ENCODE data around the gene RAB17. TPM values are rescaled to one million over a fixed set of nuclear protein-coding genes. Genes with fewer than 3 reads are reported as not detected.

The RAB17 gene
- total RNA-seq, 1 experiment from 2014 or later, result 41.8 TPM

- no peak overlapping the region for H3K4me2 ChIP-seq (ENCODE audit: low read length)
- no peaks in the 10 kb centered on the region for H3K27me3 ChIP-seq (ENCODE audit: insufficient read depth, low read length)
- no peak for TF ChIP-seq SP1 (IDR thresholded peaks at IDR 0.05; ENCODE audit: low read depth)
- TF ChIP-seq POLR2AphosphoS5 (IDR thresholded peaks at IDR 0.05; ENCODE audit: low read depth, low read length), result no peak
- H3K9me3 ChIP-seq (ENCODE audit: control insufficient read depth in 1 of 2, insufficient read depth in 1 of 2, low read depth in 1 of 2, low read length in 2 of 2), result no peaks in the 10 kb centered on the region
- RAD21 ChIA-PET (ENCODE audit: low non-redundant PET in 1 of 2, low total read pairs in 2 of 2, uncharacterized antibody in 2 of 2, unreplicated experiment in 2 of 2), result no interaction called here
- intact Hi-C loops (cut with micrococcal nuclease), result no loop called here
- H3K4me1 ChIP-seq (ENCODE audit: control insufficient read depth in 1 of 2, insufficient read depth in 2 of 2, low read length in 2 of 2), result no peaks in the 10 kb centered on the region
- DNase-seq (ENCODE audit: low read depth, low spot score), result no peak
- no peaks in the 10 kb centered on the region for H4K20me1 ChIP-seq (ENCODE audit: insufficient read depth)
- no peak overlapping the region; the same call in 1 of the 2 replicates for H3K27ac ChIP-seq (ENCODE audit: low read depth, low read length)
- peaks cover 2 to 6% of the 10 kb centered on the region in 2 experiments; a peak in 3 of 4 replicates for H3K36me3 ChIP-seq (ENCODE audit: control insufficient read depth in 1 of 2, insufficient read depth in 2 of 2, low read length in 2 of 2)
- no TSS peak for BruUV-seq (replicated peaks)
- no peak overlapping the region for H3K9ac ChIP-seq (ENCODE audit: low read length)
- no peak overlapping the region for H3K4me3 ChIP-seq (replicated peaks in 1 of 2; ENCODE audit: low read depth in 1 of 2, low read length in 2 of 2)
- CTCF ChIA-PET, result no interaction called here
- H3K79me2 ChIP-seq (ENCODE audit: insufficient read depth, low read length), result no peaks in the 10 kb centered on the region
- POLR2A ChIA-PET, result no interaction called here
- H2AFZ ChIP-seq (ENCODE audit: low read depth, low read length, poor library complexity, severe bottlenecking), result no peak overlapping the region
- H3K9me2 ChIP-seq (ENCODE audit: insufficient read depth), result no peaks in the 10 kb centered on the region
- ATAC-seq, result peak; percentile 19; the same call in 1 of the 2 replicates
Observed at GRCh38 chr2:237540823-237541222, 49.7 kb downstream of the RAB17 start.

GRCh38 chr2:237540223-237540775 is 50.2 kb downstream of the RAB17 start:
- DNase-seq (ENCODE audit: low read depth, low spot score) (no peak), ATAC-seq (no peak)
- ChIA-PET POLR2A (no interaction called here), RAD21 (ENCODE audit: low non-redundant PET in 1 of 2, low total read pairs in 2 of 2, uncharacterized antibody in 2 of 2, unreplicated experiment in 2 of 2) (no interaction called here), CTCF (no interaction called here)
- Histone ChIP-seq H3K79me2 (ENCODE audit: insufficient read depth, low read length) (no peaks in the 10 kb centered on the region), H2AFZ (ENCODE audit: low read depth, low read length, poor library complexity, severe bottlenecking) (no peak overlapping the region), H4K20me1 (ENCODE audit: insufficient read depth) (no peaks in the 10 kb centered on the region), H3K4me3 (replicated peaks in 1 of 2; ENCODE audit: low read depth in 1 of 2, low read length in 2 of 2) (no peak overlapping the region), H3K27me3 (ENCODE audit: insufficient read depth, low read length) (no peaks in the 10 kb centered on the region), H3K9me2 (ENCODE audit: insufficient read depth) (no peaks in the 10 kb centered on the region), H3K9me3 (ENCODE audit: control insufficient read depth in 1 of 2, insufficient read depth in 1 of 2, low read depth in 1 of 2, low read length in 2 of 2) (no peaks in the 10 kb centered on the region), H3K9ac (ENCODE audit: low read length) (no peak overlapping the region), H3K4me1 (ENCODE audit: control insufficient read depth in 1 of 2, insufficient read depth in 2 of 2, low read length in 2 of 2) (no peaks in the 10 kb centered on the region), H3K36me3 (ENCODE audit: control insufficient read depth in 1 of 2, insufficient read depth in 2 of 2, low read length in 2 of 2) (peaks cover 2 to 6% of the 10 kb centered on the region in 2 experiments; a peak in 3 of 4 replicates), H3K27ac (ENCODE audit: low read depth, low read length) (no peak overlapping the region), H3K4me2 (ENCODE audit: low read length) (no peak overlapping the region)
- intact Hi-C loops (cut with micrococcal nuclease), result no loop called here
- TF ChIP-seq JUND (IDR thresholded peaks at IDR 0.05) (no peak), TCF7L2 (IDR thresholded peaks at IDR 0.05; ENCODE audit: borderline replicate concordance, extremely low read depth, insufficient read depth, insufficient read length) (no peak), POLR2AphosphoS5 (IDR thresholded peaks at IDR 0.05; ENCODE audit: low read depth, low read length) (no peak), RAD21 (IDR thresholded peaks at IDR 0.05; ENCODE audit: low read depth) (no peak), SP1 (IDR thresholded peaks at IDR 0.05; ENCODE audit: low read depth) (no peak), POLR2A (IDR thresholded peaks at IDR 0.05; ENCODE audit: borderline replicate concordance, extremely low read depth, insufficient read depth, insufficient read length) (no peak), REST (IDR thresholded peaks at IDR 0.05; ENCODE audit: low read depth) (no peak)
- BruUV-seq (replicated peaks), result no TSS peak
